SU-DHL-6 (cell line): ENCODE measurements around the gene ITIH4.

Source experiments
- H2AFZ ChIP-seq: fragments of 200-600 bp; sonication (generic); 2 replicates; pipeline ENCODE4 v1.6.1; 2014; ENCODE audit warnings: low read depth, mild to moderate bottlenecking, moderate library complexity, mixed read lengths, antibody characterized with exemption, low read length; ENCODE audit not compliant: severe bottlenecking
- H3F3A ChIP-seq: fragments of 200-600 bp; shearing (Covaris generic); 2 replicates; pipeline ENCODE4 v1.6.0; 2016; ENCODE audit warnings: antibody characterized with exemption, mild to moderate bottlenecking; ENCODE audit not compliant: insufficient read depth
- H3K27ac ChIP-seq: fragments of 200-600 bp; sonication (generic); 2 replicates; pipeline ENCODE4 v1.5.1; 2016; ENCODE audit warnings: low read depth, mild to moderate bottlenecking, low read length, moderate library complexity, mixed read lengths
- H3K27me3 ChIP-seq: fragments of 200-600 bp; sonication (generic), shearing (Covaris generic); 2 replicates; pipeline ENCODE4 v1.6.0; 2014; ENCODE audit warnings: mild to moderate bottlenecking, low read length
- H3K36me3 ChIP-seq: fragments of 200-600 bp; sonication (generic); 2 replicates; pipeline ENCODE4 v1.6.1; 2014; ENCODE audit warnings: mild to moderate bottlenecking, low read length, mixed read lengths
- H3K4me2 ChIP-seq: fragments of 300-600, 200-600 bp; shearing (Covaris generic), sonication (generic); 2 replicates; pipeline ENCODE4 v1.6.0; 2014; ENCODE audit warnings: low read length, low read depth, mild to moderate bottlenecking; ENCODE audit not compliant: poor library complexity, severe bottlenecking
- H3K4me3 ChIP-seq: fragments of 200-600 bp; sonication (generic); 2 replicates; pipeline ENCODE4 v1.5.1; 2014; ENCODE audit warnings: antibody characterized with exemption, low read length, mild to moderate bottlenecking, mixed read lengths; ENCODE audit not compliant: insufficient read depth, poor library complexity, severe bottlenecking
- H3K79me2 ChIP-seq: fragments of 200-600 bp; sonication (generic); 2 replicates; pipeline ENCODE4 v1.6.1; 2014; ENCODE audit warnings: mild to moderate bottlenecking, low read length, moderate library complexity; ENCODE audit not compliant: insufficient read depth
- H3K9ac ChIP-seq: fragments of 200-600 bp; sonication (generic); 2 replicates; pipeline ENCODE4 v1.7.0; 2014; ENCODE audit warnings: mild to moderate bottlenecking, low read length
- H3K9me2 ChIP-seq: fragments of 200-600 bp; sonication (generic); replicated peaks from 2 replicates; pipeline ENCODE4 v1.6.1; 2014; ENCODE audit warnings: low read length; ENCODE audit not compliant: insufficient read depth
- H3K9me3 ChIP-seq: fragments of 200-600 bp; sonication (generic); 2 replicates; pipeline ENCODE4 v1.6.1; 2014; ENCODE audit warnings: low read length, mixed read lengths; ENCODE audit not compliant: insufficient read depth
- H4K20me1 ChIP-seq: fragments of 200-600 bp; sonication (generic); 2 replicates; pipeline ENCODE4 v1.6.1; 2014; ENCODE audit warnings: low read depth, mild to moderate bottlenecking, antibody characterized with exemption, low read length, moderate library complexity, mixed read lengths
- CTCF ChIP-seq: fragments of 200-600 bp; sonication (generic); IDR thresholded peaks from one replicate; pipeline ENCODE4 v1.5.1; 2017; ENCODE audit warnings: antibody characterized with exemption, mild to moderate bottlenecking, low read length, moderate library complexity; ENCODE audit not compliant: insufficient read depth, poor library complexity, severe bottlenecking
- EZH2phosphoT487 ChIP-seq: fragments of 200-600 bp; sonication (generic), shearing (Covaris generic); conservative IDR thresholded peaks from 2 replicates; pipeline ENCODE4 v1.6.1; 2018; ENCODE audit warnings: mild to moderate bottlenecking, antibody characterized with exemption, low read length, moderate library complexity, mixed read lengths

ITIH4 gene

GRCh38 chr3:52786330-52787215, 43.9 kb downstream of the ITIH4 start:
- Histone ChIP-seq H3K9ac (no peak overlapping the region), H2AFZ (no peak overlapping the region), H3K4me2 (no peak overlapping the region), H3F3A (no peaks in the 10 kb centered on the region), H3K79me2 (no peaks in the 10 kb centered on the region), H3K27ac (no peak overlapping the region), H3K4me3 (no peak overlapping the region), H3K9me3 (no peaks in the 10 kb centered on the region), H3K27me3 (no peaks in the 10 kb centered on the region), H3K36me3 (no peaks in the 10 kb centered on the region), H4K20me1 (no peaks in the 10 kb centered on the region), H3K9me2 (no peaks in the 10 kb centered on the region)
- no peak for TF ChIP-seq EZH2phosphoT487
- TF ChIP-seq CTCF, result no peak

- H3K9me2 ChIP-seq, result no peaks in the 10 kb centered on the region
Measured at GRCh38 chr3:52784931-52785590, 45.4 kb downstream of the ITIH4 start.

GRCh38 chr3:52784021-52784621, 46.4 kb downstream of the ITIH4 start:
- no peaks in the 10 kb centered on the region for H3K9me2 ChIP-seq
- H3K27ac ChIP-seq, result no peak overlapping the region
- TF ChIP-seq EZH2phosphoT487, result no peak
- TF ChIP-seq CTCF, result no peak
- H4K20me1 ChIP-seq, result no peaks in the 10 kb centered on the region
- H3K79me2 ChIP-seq, result no peaks in the 10 kb centered on the region
- H3K4me3 ChIP-seq, result no peak overlapping the region
- H3K4me2 ChIP-seq, result no peak overlapping the region
- no peaks in the 10 kb centered on the region for H3F3A ChIP-seq
- no peak overlapping the region for H3K9ac ChIP-seq
- no peaks in the 10 kb centered on the region for H3K9me3 ChIP-seq
- H3K27me3 ChIP-seq, result no peaks in the 10 kb centered on the region
- H3K36me3 ChIP-seq, result no peaks in the 10 kb centered on the region
- no peak overlapping the region for H2AFZ ChIP-seq

More at GRCh38 chr3:52784931-52785590, 45.4 kb downstream of the ITIH4 start:
- Histone ChIP-seq H3K9me3 (no peaks in the 10 kb centered on the region), H3K4me2 (no peak overlapping the region), H3K27ac (no peak overlapping the region), H3K36me3 (no peaks in the 10 kb centered on the region), H3K27me3 (no peaks in the 10 kb centered on the region), H3K4me3 (no peak overlapping the region), H2AFZ (no peak overlapping the region), H3K9ac (no peak overlapping the region), H3F3A (no peaks in the 10 kb centered on the region), H4K20me1 (no peaks in the 10 kb centered on the region), H3K79me2 (no peaks in the 10 kb centered on the region)
- TF ChIP-seq EZH2phosphoT487, result no peak
- TF ChIP-seq CTCF, result no peak
